OCI-LY7 (cell line): Measurements from ENCODE around the gene RAB1A. TPM values are rescaled to one million over a fixed set of nuclear protein-coding genes. Genes with fewer than 3 reads are reported as not detected.

Experiments used
- BruUV-seq: library from RNA; stranded (reverse); fragments of 400-500 nt; replicated peaks from 2 replicates; lab custom pipeline; 2021; lab: Mats Ljungman, UMichigan
- CTCF ChIA-PET: fragments of 300-600 bp; sonication (Branson Sonifier 250); formaldehyde crosslinking; loops from one replicate; lab custom pipeline; 2022; ENCODE audit warnings: antibody characterized with exemption; ENCODE audit not compliant: unreplicated experiment; lab: Charles Lee
- POLR2A ChIA-PET: fragments of 300-600 bp; sonication (Branson Sonifier 250); formaldehyde crosslinking; loops from one replicate; lab custom pipeline; 2022; ENCODE audit warnings: antibody characterized with exemption; lab: Charles Lee
- DNase-seq: peaks from one replicate; pipeline ENCODE4 v3.0.0-alpha.2; 2015; ENCODE audit warnings: low spot score
- H2AFZ ChIP-seq: fragments of 200-600 bp; sonication (generic), shearing (Covaris generic); 2 replicates; pipeline ENCODE4 v1.6.1; 2014; ENCODE audit warnings: mild to moderate bottlenecking, antibody characterized with exemption, low read length, moderate library complexity
- H3K27ac ChIP-seq: fragments of 200-600 bp; sonication (generic); 2 replicates; pipeline ENCODE4 v1.5.1; 2014; ENCODE audit warnings: mixed run types, low read depth, mild to moderate bottlenecking, moderate library complexity, low read length, inconsistent platforms; ENCODE audit not compliant: poor library complexity, severe bottlenecking
- H3K36me3 ChIP-seq: fragments of 200-600 bp; sonication (generic); 2 replicates; pipeline ENCODE4 v1.6.1; 2014; ENCODE audit warnings: mild to moderate bottlenecking, antibody characterized with exemption, low read length, moderate library complexity, mixed read lengths; ENCODE audit not compliant: insufficient read depth
- H3K4me1 ChIP-seq: fragments of 200-600 bp; sonication (generic); 2 replicates; pipeline ENCODE4 v1.5.1; 2014; ENCODE audit warnings: mild to moderate bottlenecking, low read length; ENCODE audit not compliant: insufficient read depth, poor library complexity, severe bottlenecking
- H3K4me2 ChIP-seq: fragments of 200-600 bp; sonication (generic); 2 replicates; pipeline ENCODE4 v1.6.1; 2014; ENCODE audit warnings: mild to moderate bottlenecking, low read length
- H3K4me3 ChIP-seq: fragments of 200-600 bp; sonication (generic); 2 replicates; pipeline ENCODE4 v1.5.1; 2014; ENCODE audit warnings: mild to moderate bottlenecking, low read depth, low read length; ENCODE audit not compliant: poor library complexity, severe bottlenecking
- H3K79me2 ChIP-seq: fragments of 200-600 bp; sonication (generic); 2 replicates; pipeline ENCODE4 v1.6.1; 2016; ENCODE audit warnings: low read depth, mild to moderate bottlenecking, low read length, moderate library complexity, mixed read lengths; ENCODE audit not compliant: insufficient read depth
- H3K9me2 ChIP-seq: fragments of 200-600 bp; sonication (generic); 2 replicates; pipeline ENCODE4 v1.6.1; 2016; ENCODE audit warnings: mild to moderate bottlenecking, low read length, mixed read lengths; ENCODE audit not compliant: insufficient read depth
- H3K9me3 ChIP-seq: fragments of 200-600 bp; sonication (generic); 2 replicates; pipeline ENCODE4 v1.6.1; 2014; ENCODE audit warnings: mild to moderate bottlenecking, mixed run types, low read length, mixed read lengths
- H4K20me1 ChIP-seq: fragments of 200-600 bp; sonication (generic); 2 replicates; pipeline ENCODE4 v1.6.1; 2014; ENCODE audit warnings: mild to moderate bottlenecking, antibody characterized with exemption, low read length, moderate library complexity, mixed read lengths; ENCODE audit not compliant: insufficient read depth
- EZH2phosphoT487 ChIP-seq: fragments of 200-600 bp; sonication (generic); IDR thresholded peaks from 2 replicates; pipeline ENCODE4 v1.6.1; 2018; ENCODE audit warnings: low read depth, borderline replicate concordance, mild to moderate bottlenecking, mixed run types, antibody characterized with exemption, low read length, moderate library complexity, mixed read lengths
- intact Hi-C: fragments of 100-400 bp; cut with micrococcal nuclease; formaldehyde crosslinking; loops from one replicate; pipeline ENCODE4 v1.10.0; 2022; ENCODE audit not compliant: unreplicated experiment
- total RNA-seq, 2 experiments: library from RNA; depleted of rRNA in 1 of 2; stranded (reverse); fragments of >200 nt in 1 of 2; shearing (Covaris generic) in 1 of 2; gene quantifications; 2 replicates each; pipeline ENCODE4 v1.2.3, GENCODE V29; 2014 to 2022
- TF ChIP-seq, protein P1 (sequence below): fragments of 200-600 bp; sonication (generic); conservative IDR thresholded peaks from 2 replicates; pipeline ENCODE4 v1.5.1; 2014; ENCODE audit warnings: mild to moderate bottlenecking, antibody characterized with exemption, low read length, moderate library complexity, mixed read lengths

Gene RAB1A
- total RNA-seq, 2 experiments from 2014 or later = 39.7 to 75.4 TPM

DNA sequence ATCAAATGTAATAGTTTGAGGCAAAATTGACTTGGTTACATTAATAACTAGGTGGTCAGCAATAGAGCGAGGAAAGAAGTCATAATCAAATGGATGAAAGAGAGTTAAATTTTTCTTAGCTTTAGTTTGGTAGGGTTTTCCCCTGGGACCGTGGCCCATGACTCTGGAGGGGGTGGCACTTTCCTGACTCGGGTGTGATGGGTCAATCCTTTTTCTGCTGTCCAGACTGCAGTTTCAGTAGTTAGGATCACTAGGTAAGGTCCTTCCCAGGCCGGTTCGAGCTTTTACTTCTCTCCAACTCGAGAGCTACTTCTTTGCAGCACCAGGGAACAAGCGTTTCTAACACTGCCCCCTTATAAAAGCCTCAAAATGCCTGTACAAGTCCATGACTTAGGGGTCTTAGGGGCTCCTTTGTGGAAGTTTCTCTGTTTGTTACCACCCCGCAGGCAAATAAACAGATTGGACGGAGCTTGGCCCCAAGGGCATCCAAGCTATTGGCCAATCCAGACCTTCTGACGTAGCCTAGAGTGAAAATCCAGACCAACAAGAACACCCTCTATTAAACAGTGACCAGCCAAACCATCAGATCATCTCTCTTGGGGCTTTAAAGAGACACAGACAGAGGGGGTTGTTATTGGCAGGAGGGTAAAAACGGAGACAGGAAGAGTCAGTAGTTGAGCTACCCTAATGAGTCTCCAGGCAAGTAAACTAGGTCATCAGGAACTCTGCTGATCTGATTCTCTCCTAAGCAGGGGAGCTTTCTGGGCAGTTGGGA, 83.1 kb downstream of the RAB1A start:
- ChIA-PET CTCF (no interaction called here), POLR2A (interaction anchor here (0.5 to 1.2 kb wide), 4 partner anchors 8 to 438 kb away, joined by 3 to 8 read pairs (median 4); partner anchors contain the start of gene CEP68)
- no peak overlapping the region for H3K27ac ChIP-seq
- H3K4me3 ChIP-seq = no peak overlapping the region
- H3K79me2 ChIP-seq = no peaks in the 10 kb centered on the region
- H2AFZ ChIP-seq = no peak overlapping the region
- H3K4me1 ChIP-seq = peaks cover 4% of the 10 kb centered on the region
- peaks cover 57% of the 10 kb centered on the region for H3K36me3 ChIP-seq
- no peaks in the 10 kb centered on the region for H4K20me1 ChIP-seq
- H3K4me2 ChIP-seq = no peak overlapping the region
- H3K9me2 ChIP-seq = no peaks in the 10 kb centered on the region
- TF ChIP-seq EZH2phosphoT487 = no peak
- no peak for DNase-seq
- intact Hi-C loops = no loop called here
- BruUV-seq = no TSS peak
- H3K9me3 ChIP-seq = peaks cover 43% of the 10 kb centered on the region

DNA sequence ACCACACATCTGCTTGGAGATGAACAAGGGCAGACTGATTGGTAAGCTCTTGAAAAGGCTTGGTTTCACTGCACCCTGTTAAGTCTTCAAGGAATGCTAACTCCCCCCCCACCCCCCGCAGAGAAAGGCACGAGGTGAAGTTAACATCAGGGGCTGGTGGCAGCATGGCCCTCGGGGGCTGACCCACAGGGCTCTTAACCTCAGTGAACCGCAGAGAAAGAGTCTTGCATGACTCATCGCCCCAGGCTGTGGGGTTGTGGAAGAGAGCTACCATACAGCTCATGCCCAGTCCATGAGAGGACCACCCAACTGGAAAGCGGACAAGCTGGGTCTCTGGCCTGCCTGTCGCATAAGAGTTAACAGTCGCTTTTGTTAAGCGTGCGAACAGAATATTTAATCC, 84.3 kb downstream of the RAB1A start:
- H2AFZ ChIP-seq = no peak overlapping the region
- no peak for DNase-seq
- peaks cover 31% of the 10 kb centered on the region for H3K9me3 ChIP-seq
- intact Hi-C loops = no loop called here
- CTCF ChIA-PET = no interaction called here
- H3K9me2 ChIP-seq = no peaks in the 10 kb centered on the region
- TF ChIP-seq EZH2phosphoT487 = no peak
- TF ChIP-seq, protein P1, sequence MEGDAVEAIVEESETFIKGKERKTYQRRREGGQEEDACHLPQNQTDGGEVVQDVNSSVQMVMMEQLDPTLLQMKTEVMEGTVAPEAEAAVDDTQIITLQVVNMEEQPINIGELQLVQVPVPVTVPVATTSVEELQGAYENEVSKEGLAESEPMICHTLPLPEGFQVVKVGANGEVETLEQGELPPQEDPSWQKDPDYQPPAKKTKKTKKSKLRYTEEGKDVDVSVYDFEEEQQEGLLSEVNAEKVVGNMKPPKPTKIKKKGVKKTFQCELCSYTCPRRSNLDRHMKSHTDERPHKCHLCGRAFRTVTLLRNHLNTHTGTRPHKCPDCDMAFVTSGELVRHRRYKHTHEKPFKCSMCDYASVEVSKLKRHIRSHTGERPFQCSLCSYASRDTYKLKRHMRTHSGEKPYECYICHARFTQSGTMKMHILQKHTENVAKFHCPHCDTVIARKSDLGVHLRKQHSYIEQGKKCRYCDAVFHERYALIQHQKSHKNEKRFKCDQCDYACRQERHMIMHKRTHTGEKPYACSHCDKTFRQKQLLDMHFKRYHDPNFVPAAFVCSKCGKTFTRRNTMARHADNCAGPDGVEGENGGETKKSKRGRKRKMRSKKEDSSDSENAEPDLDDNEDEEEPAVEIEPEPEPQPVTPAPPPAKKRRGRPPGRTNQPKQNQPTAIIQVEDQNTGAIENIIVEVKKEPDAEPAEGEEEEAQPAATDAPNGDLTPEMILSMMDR = no peak
- BruUV-seq = no TSS peak
- H3K4me3 ChIP-seq = no peak overlapping the region
- no peak overlapping the region for H3K27ac ChIP-seq
- no peak overlapping the region for H3K4me2 ChIP-seq
- no peaks in the 10 kb centered on the region for H3K79me2 ChIP-seq
- H3K4me1 ChIP-seq = peaks cover 4% of the 10 kb centered on the region
- POLR2A ChIA-PET = interaction anchor here (0.6 kb wide), 1 partner anchor 988 kb away, joined by 3 read pairs; no protein-coding TSS in a partner anchor
- H4K20me1 ChIP-seq = no peaks in the 10 kb centered on the region
- peaks cover 49% of the 10 kb centered on the region for H3K36me3 ChIP-seq

DNA sequence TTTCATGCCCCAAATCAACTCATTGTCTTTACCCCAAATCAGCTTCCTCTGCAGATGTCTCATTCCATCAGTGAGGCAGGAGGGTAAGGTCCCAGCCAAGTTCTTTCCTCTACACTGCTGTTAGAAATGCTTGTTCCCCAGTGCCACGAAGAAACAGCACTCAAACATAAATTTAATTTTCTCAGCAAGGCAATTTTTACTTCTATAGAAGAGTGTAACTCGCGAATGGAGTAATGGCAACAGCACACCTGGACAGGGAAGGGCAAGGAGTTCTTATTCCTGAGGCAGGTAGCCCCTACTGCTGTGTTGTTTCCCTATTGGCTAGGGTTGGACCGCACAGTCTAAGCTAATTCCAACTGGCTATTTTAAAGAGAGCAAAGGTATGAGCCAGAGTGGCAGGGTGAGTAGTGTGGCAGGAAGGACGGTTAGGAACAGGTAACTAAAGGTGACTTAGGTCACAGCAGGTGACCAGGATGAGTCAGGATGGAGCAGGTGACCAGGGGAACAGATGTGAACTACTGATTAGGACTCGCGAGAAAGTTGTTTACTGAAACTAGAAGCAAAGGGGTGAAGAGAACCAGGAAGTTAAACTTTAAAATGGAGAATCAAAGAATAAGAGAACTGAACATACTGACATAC, 85.7 kb downstream of the RAB1A start:
- Histone ChIP-seq H3K36me3 (peaks cover 49% of the 10 kb centered on the region), H3K79me2 (no peaks in the 10 kb centered on the region), H4K20me1 (no peaks in the 10 kb centered on the region), H3K4me2 (no peak overlapping the region), H3K9me3 (peaks cover 27% of the 10 kb centered on the region), H3K27ac (no peak overlapping the region), H3K9me2 (no peaks in the 10 kb centered on the region), H3K4me3 (no peak overlapping the region), H2AFZ (no peak overlapping the region), H3K4me1 (peaks cover 9% of the 10 kb centered on the region)
- no peak for TF ChIP-seq EZH2phosphoT487
- TF ChIP-seq, protein P1 = no peak
- DNase-seq = no peak
- POLR2A ChIA-PET = interaction anchor here (1.3 to 1.9 kb wide), 3 partner anchors 10 to 12 kb away, joined by 6 to 8 read pairs (median 6); partner anchors contain the start of gene CEP68
- no TSS peak for BruUV-seq
- CTCF ChIA-PET = interaction anchor here (1.0 kb wide), 1 partner anchor 20 kb away, joined by 3 read pairs; no protein-coding TSS in a partner anchor
- intact Hi-C loops = loop anchor here (5.0 kb wide), 1 partner anchor 712 kb away; no protein-coding TSS in a partner anchor
